K562 (cell line): ENCODE data around the gene UBXN6. TPM values are rescaled to one million over a fixed set of nuclear protein-coding genes. Genes with fewer than 3 reads are reported as not detected.

Source experiments
- ATAC-seq: fragments of 200-7000 bp; cut with Tn5 transposase; 3 replicates; pipeline ENCODE4 v1.9.1; 2020; ENCODE audit warnings: moderate library complexity
- BruUV-seq: library from RNA; stranded (reverse); fragments of 400-500 nt; replicated peaks from 2 replicates; lab custom pipeline; 2021; lab: Mats Ljungman, UMichigan
- CTCF ChIA-PET: fragments of 300-600 bp; formaldehyde crosslinking; extraction: SDS; loops from one replicate; lab custom pipeline; 2021; ENCODE audit warnings: low intra/inter-chr PET ratio; lab: Yijun Ruan, JAX
- POLR2A ChIA-PET: fragments of 300-600, 350-650 bp; sonication (Branson Sonifier 250); formaldehyde crosslinking; extraction: SDS; loops from one replicate; lab custom pipeline; 2021; ENCODE audit warnings: antibody characterized with exemption, inconsistent platforms; lab: Yijun Ruan, JAX
- DNase-seq, 4 experiments: peaks; one replicate each; pipeline versions ENCODE4 v3.0.0 to v3.0.0-alpha.2; 2011 to 2018; ENCODE audit warnings: low spot score in 3 of 4, mixed read lengths in 3 of 4; ENCODE audit errors: extremely low read depth in 1 of 4
- FAIRE-seq: peaks from 2 replicates; lab custom pipeline; 2011; peaks lifted over from hg19 to GRCh38; lab: Jason Lieb, UNC
- H2AFZ ChIP-seq: 2 replicates; pipeline ENCODE4 v1.6.0; 2011; ENCODE audit warnings: low read depth, low read length, control low read depth, inconsistent platforms
- H3K27ac ChIP-seq: fragments of 200-600 bp; 3 replicates; pipeline ENCODE4 v1.8.0; 2011; ENCODE audit warnings: low read depth, mild to moderate bottlenecking, control low read depth, inconsistent platforms, low read length, moderate library complexity, mixed read lengths; ENCODE audit errors: extremely low read depth
- H3K27me3 ChIP-seq, 2 experiments: fragments of 300-600 bp in 1 of 2; 2 replicates in 1 of 2; 3 replicates in 1 of 2; pipeline versions ENCODE4 v1.6.0 to v1.8.0; 2011; ENCODE audit warnings: inconsistent platforms in 2 of 2, low read length in 2 of 2, mild to moderate bottlenecking in 1 of 2, mixed read lengths in 1 of 2, moderate library complexity in 1 of 2; ENCODE audit not compliant: control insufficient read depth in 2 of 2, insufficient read depth in 2 of 2
- H3K36me3 ChIP-seq: fragments of 300-600 bp; 3 replicates; pipeline ENCODE4 v1.8.0; 2011; ENCODE audit warnings: mild to moderate bottlenecking, low read length, inconsistent platforms; ENCODE audit not compliant: control insufficient read depth, insufficient read depth
- H3K4me1 ChIP-seq, 2 experiments: fragments of 200-600 bp in 1 of 2; replicated peaks in 1 of 2; 2 replicates in 1 of 2; 3 replicates in 1 of 2; pipeline versions ENCODE4 v1.5.1 to v1.8.0; 2011; ENCODE audit warnings: inconsistent platforms in 2 of 2, low read length in 2 of 2, mild to moderate bottlenecking in 1 of 2, mixed read lengths in 1 of 2, moderate library complexity in 1 of 2; ENCODE audit not compliant: control insufficient read depth in 2 of 2, insufficient read depth in 2 of 2
- H3K4me2 ChIP-seq: 2 replicates; pipeline ENCODE4 v1.6.1; 2011; ENCODE audit warnings: low read length, control low read depth, inconsistent platforms, mixed read lengths; ENCODE audit not compliant: insufficient read depth
- H3K4me3 ChIP-seq: fragments of 200-600 bp; sonication (generic), shearing (Covaris generic); 2 replicates; pipeline ENCODE4 v1.5.1; 2016; ENCODE audit warnings: control low read depth, inconsistent platforms
- H3K79me2 ChIP-seq: fragments of 200-600 bp; 3 replicates; pipeline ENCODE4 v1.8.0; 2011; ENCODE audit warnings: low read length, inconsistent platforms; ENCODE audit not compliant: control insufficient read depth, insufficient read depth
- H3K9ac ChIP-seq, 2 experiments: 2 replicates each; pipeline versions ENCODE4 v1.6.0 to v1.6.1; 2011; ENCODE audit warnings: low read depth in 2 of 2, low read length in 2 of 2, control low read depth in 1 of 2, inconsistent platforms in 1 of 2, mild to moderate bottlenecking in 1 of 2, mixed read lengths in 1 of 2; ENCODE audit not compliant: insufficient read depth in 1 of 2
- H3K9me1 ChIP-seq: one replicate; pipeline ENCODE4 v1.6.0; 2011; ENCODE audit warnings: inconsistent platforms, mild to moderate bottlenecking, low read length, moderate library complexity; ENCODE audit not compliant: control insufficient read depth, insufficient read depth
- H3K9me3 ChIP-seq: replicated peaks from 2 replicates; pipeline ENCODE4 v1.5.1; 2011; ENCODE audit warnings: low read depth, low read length, inconsistent platforms; ENCODE audit not compliant: control insufficient read depth, insufficient read depth
- H4K20me1 ChIP-seq: replicated peaks from 2 replicates; pipeline ENCODE4 v1.6.1; 2011; ENCODE audit warnings: low read length, inconsistent platforms, mixed read lengths; ENCODE audit not compliant: control insufficient read depth, insufficient read depth
- BCL6 ChIP-seq: fragments of 250-450 bp; sonication (Bioruptor Pico); IDR thresholded peaks from 2 replicates; pipeline ENCODE4 v1.4.0; 2020
- CBX2 ChIP-seq: fragments of 200-600 bp; sonication (generic); IDR thresholded peaks from one replicate; pipeline ENCODE4 v1.6.1; 2012; ENCODE audit warnings: mild to moderate bottlenecking, low read length, inconsistent platforms; ENCODE audit not compliant: insufficient read depth, poor library complexity, severe bottlenecking
- ELF1 ChIP-seq: fragments of 200-800 bp; sonication (Bioruptor generic); IDR thresholded peaks from 2 replicates; pipeline ENCODE4 v1.6.1; 2016; ENCODE audit warnings: missing genetic modification characterization, missing compliant biosample characterization
- HEY1 ChIP-seq: fragments of 250-450 bp; sonication (Bioruptor Pico); IDR thresholded peaks from 2 replicates; pipeline ENCODE4 v1.5.0; 2020; ENCODE audit warnings: mild to moderate bottlenecking, moderate library complexity, borderline replicate concordance
- HNRNPUL1 ChIP-seq: fragments of 200-400 bp; formaldehyde crosslinking; IDR thresholded peaks from 2 replicates; pipeline ENCODE4 v1.6.1; 2017; ENCODE audit warnings: low read length
- PRMT5 ChIP-seq: sonication (generic); formaldehyde crosslinking; IDR thresholded peaks from 2 replicates; pipeline ENCODE4 v1.5.0; 2020; ENCODE audit warnings: missing genetic modification reagents
- RBM22 ChIP-seq: fragments of 200-400 bp; formaldehyde crosslinking; IDR thresholded peaks from 2 replicates; pipeline ENCODE4 v1.6.1; 2018; ENCODE audit warnings: low read length, low read depth; ENCODE audit not compliant: poor library complexity, severe bottlenecking
- SRSF3 ChIP-seq: fragments of 200-400 bp; formaldehyde crosslinking; IDR thresholded peaks from 2 replicates; pipeline ENCODE4 v1.6.1; 2016; ENCODE audit warnings: mild to moderate bottlenecking, low read length, moderate library complexity; ENCODE audit not compliant: insufficient read depth
- ZNF12 ChIP-seq: sonication (generic); formaldehyde crosslinking; IDR thresholded peaks from 2 replicates; pipeline ENCODE4 v1.4.0; 2020; ENCODE audit warnings: mild to moderate bottlenecking, missing genetic modification reagents
- ZNF121 ChIP-seq: sonication (generic); formaldehyde crosslinking; conservative IDR thresholded peaks from 2 replicates; pipeline ENCODE4 v1.8.0; 2022; ENCODE audit warnings: missing genetic modification reagents
- ZNF124 ChIP-seq: sonication (generic); formaldehyde crosslinking; IDR thresholded peaks from 2 replicates; pipeline ENCODE4 v1.8.1; 2022; ENCODE audit warnings: missing genetic modification reagents
- ZNF3 ChIP-seq: fragments of 250-450 bp; sonication (Bioruptor Pico); IDR thresholded peaks from 2 replicates; pipeline ENCODE4 v1.5.0; 2021; ENCODE audit warnings: mild to moderate bottlenecking, moderate library complexity
- ZNF347 ChIP-seq: fragments of 450-650 bp; formaldehyde crosslinking; IDR thresholded peaks from 2 replicates; pipeline ENCODE4 v1.4.0; 2020; ENCODE audit warnings: low read depth, mild to moderate bottlenecking, moderate library complexity
- ZNF785 ChIP-seq: fragments of 250-450 bp; sonication (Bioruptor Pico); IDR thresholded peaks from 2 replicates; pipeline ENCODE4 v1.4.0; 2020; ENCODE audit warnings: mild to moderate bottlenecking
- WGBS: fragments of 100-300 bp; shearing (Covaris generic); methylation state at CpG from one replicate; pipeline ENCODE4 v1.1.6; 2016; ENCODE audit warnings: low coverage, mixed read lengths; ENCODE audit not compliant: insufficient coverage; ENCODE audit errors: missing lambda C conversion rate; 5-methylcytosine and 5-hydroxymethylcytosine counted together
- in situ Hi-C: fragments of 300-500 bp; cut with MboI; formaldehyde crosslinking; loops from 4 replicates; pipeline ENCODE4 v1.15.0; 2018; ENCODE audit warnings: inconsistent platforms, mixed read lengths
- intact Hi-C: fragments of 100-400 bp; cut with micrococcal nuclease; formaldehyde crosslinking; loops from 2 replicates; pipeline ENCODE4 v1.14.2; 2022
- polyA plus RNA-seq, 8 experiments: library from polyadenylated mRNA; depleted of rRNA in 4 of 8; stranded (reverse) in 5 of 8; unstranded in 3 of 8; fragments of >200 nt; fragmentation: Nextera tagmentation in 2 of 8; fragmentation: Illumina TruSeq in 1 of 8; extraction: Ambion mirVana in 2 of 8; extraction: Trizol in 1 of 8; gene quantifications; 2 replicates each; pipeline versions ENCODE4 v1.2.1 to v1.2.3, GENCODE V29; 2011 to 2014; ENCODE audit warnings: inconsistent platforms in 1 of 8, missing spikeins in 1 of 8
- total RNA-seq, 7 experiments: library from RNA; depleted of rRNA in 6 of 7; stranded (reverse); fragments of >200 nt in 6 of 7; fragmentation: Illumina TruSeq in 2 of 7; extraction: Trizol in 2 of 7; gene quantifications; 2 replicates each; pipeline versions ENCODE4 v1.2.1 to v1.2.3, GENCODE V29; 2011 to 2021; ENCODE audit warnings: low replicate concordance in 1 of 7
- TF ChIP-seq, protein P1 (sequence below): fragments of 250-450 bp; sonication (Bioruptor Pico); IDR thresholded peaks from 2 replicates; pipeline ENCODE4 v1.8.0; 2021; ENCODE audit warnings: borderline replicate concordance, mild to moderate bottlenecking, moderate library complexity; ENCODE audit not compliant: poor library complexity, severe bottlenecking
- TF ChIP-seq, protein P2 (sequence below): fragments of 450-650 bp; IDR thresholded peaks from 2 replicates; pipeline ENCODE4 v1.6.1; 2016; ENCODE audit warnings: low read depth, mild to moderate bottlenecking, moderate library complexity
- TF ChIP-seq, protein P3 (sequence below), 2 experiments: IDR thresholded peaks in 1 of 2; conservative IDR thresholded peaks in 1 of 2; 2 replicates each; pipeline ENCODE4 v1.6.1; 2016; ENCODE audit warnings: low read depth in 2 of 2, mild to moderate bottlenecking in 1 of 2, missing compliant biosample characterization in 1 of 2, missing genetic modification characterization in 1 of 2, moderate library complexity in 1 of 2
- TF ChIP-seq, protein P4 (sequence below): fragments of 450-650 bp; formaldehyde crosslinking; IDR thresholded peaks from 2 replicates; pipeline ENCODE4 v1.4.0; 2020; ENCODE audit warnings: mild to moderate bottlenecking

The UBXN6 gene
- total and polyA plus RNA-seq, 9 of the 15 experiments (the other 6 are each of a cell fraction or from before 2014, with no cell fraction given): 0.48 to 90.2 (median 29.5) TPM

DNA sequence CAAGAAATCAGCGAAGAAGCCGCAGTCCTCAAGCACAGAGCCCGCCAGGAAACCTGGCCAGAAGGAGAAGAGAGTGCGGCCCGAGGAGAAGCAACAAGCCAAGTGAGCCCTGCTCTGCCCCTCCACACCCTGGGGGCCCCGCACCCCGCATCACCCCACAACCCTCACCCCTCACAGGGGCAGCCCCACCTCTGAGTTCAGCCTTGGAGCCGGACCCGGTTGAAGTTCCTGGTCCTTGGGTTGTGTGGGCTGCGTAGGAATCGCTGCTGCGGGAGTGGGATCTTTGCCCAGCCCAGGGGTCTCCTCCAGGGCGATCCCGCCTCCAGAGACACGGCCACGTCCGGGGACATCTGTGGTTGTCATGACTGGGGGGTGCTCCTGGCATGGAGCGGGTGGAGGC is 38.7 kb upstream of the UBXN6 start:
- H4K20me1 ChIP-seq: no peaks in the 10 kb centered on the region
- 77% methylated on average over 9 of the region's 18 CpGs for WGBS
- no TSS peak for BruUV-seq
- no peak overlapping the region for H2AFZ ChIP-seq
- no peak overlapping the region for H3K9ac ChIP-seq
- ChIA-PET CTCF (no interaction called here), POLR2A (no interaction called here)
- no peak overlapping the region for H3K4me2 ChIP-seq
- H3K36me3 ChIP-seq: peaks cover 69% of the 10 kb centered on the region
- no peak for TF ChIP-seq HEY1 (CRISPR knock-in tag)
- TF ChIP-seq RBM22: no peak
- TF ChIP-seq ZNF12 (CRISPR knock-in tag): no peak
- no peak for TF ChIP-seq ZNF785 (CRISPR knock-in tag)
- TF ChIP-seq ZNF121 (CRISPR knock-in tag): no peak
- no peak for TF ChIP-seq ZNF347 (CRISPR knock-in tag)
- TF ChIP-seq, protein P1, sequence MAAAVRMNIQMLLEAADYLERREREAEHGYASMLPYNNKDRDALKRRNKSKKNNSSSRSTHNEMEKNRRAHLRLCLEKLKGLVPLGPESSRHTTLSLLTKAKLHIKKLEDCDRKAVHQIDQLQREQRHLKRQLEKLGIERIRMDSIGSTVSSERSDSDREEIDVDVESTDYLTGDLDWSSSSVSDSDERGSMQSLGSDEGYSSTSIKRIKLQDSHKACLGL (CRISPR knock-in tag): no peak
- TF ChIP-seq PRMT5 (CRISPR knock-in tag): no peak
- no peak for TF ChIP-seq HNRNPUL1
- no peak for TF ChIP-seq CBX2
- TF ChIP-seq, protein P2, sequence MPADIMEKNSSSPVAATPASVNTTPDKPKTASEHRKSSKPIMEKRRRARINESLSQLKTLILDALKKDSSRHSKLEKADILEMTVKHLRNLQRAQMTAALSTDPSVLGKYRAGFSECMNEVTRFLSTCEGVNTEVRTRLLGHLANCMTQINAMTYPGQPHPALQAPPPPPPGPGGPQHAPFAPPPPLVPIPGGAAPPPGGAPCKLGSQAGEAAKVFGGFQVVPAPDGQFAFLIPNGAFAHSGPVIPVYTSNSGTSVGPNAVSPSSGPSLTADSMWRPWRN: no peak
- TF ChIP-seq SRSF3: no peak
- TF ChIP-seq BCL6 (CRISPR knock-in tag): no peak
- TF ChIP-seq ZNF124: no peak
- TF ChIP-seq, protein P3, sequence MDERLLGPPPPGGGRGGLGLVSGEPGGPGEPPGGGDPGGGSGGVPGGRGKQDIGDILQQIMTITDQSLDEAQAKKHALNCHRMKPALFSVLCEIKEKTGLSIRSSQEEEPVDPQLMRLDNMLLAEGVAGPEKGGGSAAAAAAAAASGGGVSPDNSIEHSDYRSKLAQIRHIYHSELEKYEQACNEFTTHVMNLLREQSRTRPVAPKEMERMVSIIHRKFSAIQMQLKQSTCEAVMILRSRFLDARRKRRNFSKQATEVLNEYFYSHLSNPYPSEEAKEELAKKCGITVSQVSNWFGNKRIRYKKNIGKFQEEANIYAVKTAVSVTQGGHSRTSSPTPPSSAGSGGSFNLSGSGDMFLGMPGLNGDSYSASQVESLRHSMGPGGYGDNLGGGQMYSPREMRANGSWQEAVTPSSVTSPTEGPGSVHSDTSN (CRISPR knock-in tag; IDR thresholded peaks at IDR 0.05; ENCODE audit: low read depth): no peak
- TF ChIP-seq, protein P3 (tag; conservative IDR thresholded peaks at IDR 0.05; ENCODE audit: low read depth): no peak
- TF ChIP-seq, protein P4, sequence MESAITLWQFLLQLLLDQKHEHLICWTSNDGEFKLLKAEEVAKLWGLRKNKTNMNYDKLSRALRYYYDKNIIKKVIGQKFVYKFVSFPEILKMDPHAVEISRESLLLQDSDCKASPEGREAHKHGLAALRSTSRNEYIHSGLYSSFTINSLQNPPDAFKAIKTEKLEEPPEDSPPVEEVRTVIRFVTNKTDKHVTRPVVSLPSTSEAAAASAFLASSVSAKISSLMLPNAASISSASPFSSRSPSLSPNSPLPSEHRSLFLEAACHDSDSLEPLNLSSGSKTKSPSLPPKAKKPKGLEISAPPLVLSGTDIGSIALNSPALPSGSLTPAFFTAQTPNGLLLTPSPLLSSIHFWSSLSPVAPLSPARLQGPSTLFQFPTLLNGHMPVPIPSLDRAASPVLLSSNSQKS (CRISPR knock-in tag): no peak
- no peak for TF ChIP-seq ZNF3
- TF ChIP-seq ELF1 (tag): no peak
- no peaks in the 10 kb centered on the region for H3K9me1 ChIP-seq
- FAIRE-seq (no peak), ATAC-seq (no peak), DNase-seq (no peak)
- H3K4me3 ChIP-seq: no peak overlapping the region
- H3K27me3 ChIP-seq: no peaks in the 10 kb centered on the region
- no peaks in the 10 kb centered on the region for H3K79me2 ChIP-seq
- H3K9me3 ChIP-seq: peaks cover 3% of the 10 kb centered on the region; the same call in 1 of the 2 replicates
- H3K4me1 ChIP-seq: peaks cover 0 to 14% of the 10 kb centered on the region in 2 experiments; a peak in 1 of 5 replicates
- intact Hi-C loops: no loop called here
- no peak overlapping the region for H3K27ac ChIP-seq
- in situ Hi-C loops: no loop called here
